Stimulated activated memory B cell treated with anti-CD40 and anti-IgM and Interleukin-4, amounts not matched to agents 10 μg/mL and 1 μg/mL and 100 μg/mL, for 72 hours (primary cell): ENCODE measurements around the gene DLG5.

Experiments used
- ATAC-seq: fragments of 150-1000 bp; cut with Tn5 transposase; 2 replicates; pipeline ENCODE4 v1.10.0; 2021
- H3K27ac Mint-ChIP-seq: one replicate; pipeline ENCODE4 v1.8.0; 2022; ENCODE audit warnings: mild to moderate bottlenecking, mixed read lengths
- H3K27me3 Mint-ChIP-seq: one replicate; pipeline ENCODE4 v1.8.0; 2022; ENCODE audit warnings: mixed read lengths
- H3K36me3 Mint-ChIP-seq: one replicate; pipeline ENCODE4 v1.8.0; 2022; ENCODE audit warnings: mixed read lengths
- H3K4me1 Mint-ChIP-seq: one replicate; pipeline ENCODE4 v1.8.0; 2022; ENCODE audit warnings: mixed read lengths
- H3K4me3 Mint-ChIP-seq: one replicate; pipeline ENCODE4 v1.8.0; 2022; ENCODE audit warnings: mild to moderate bottlenecking, moderate library complexity, mixed read lengths
- H3K9me3 Mint-ChIP-seq: one replicate; pipeline ENCODE4 v1.8.0; 2022; ENCODE audit warnings: mixed read lengths

DLG5 gene

GRCh38 chr10:77825965-77826364, 100.6 kb downstream of the DLG5 start:
- H3K4me1 Mint-ChIP-seq, result no peaks in the 10 kb centered on the region
- no peaks in the 10 kb centered on the region for H3K9me3 Mint-ChIP-seq
- H3K27me3 Mint-ChIP-seq, result no peaks in the 10 kb centered on the region
- no peak overlapping the region for H3K4me3 Mint-ChIP-seq
- ATAC-seq, result no peak
- H3K27ac Mint-ChIP-seq, result no peak overlapping the region
- no peaks in the 10 kb centered on the region for H3K36me3 Mint-ChIP-seq

- no peaks in the 10 kb centered on the region for H3K36me3 Mint-ChIP-seq
- no peaks in the 10 kb centered on the region for H3K27me3 Mint-ChIP-seq
- no peaks in the 10 kb centered on the region for H3K4me1 Mint-ChIP-seq
- no peaks in the 10 kb centered on the region for H3K9me3 Mint-ChIP-seq
- H3K27ac Mint-ChIP-seq, result no peak overlapping the region
- H3K4me3 Mint-ChIP-seq, result no peak overlapping the region
- ATAC-seq, result no peak
These were observed 101.6 kb downstream of the DLG5 start for GRCh38 chr10:77824908-77825307.

- Mint-ChIP-seq H3K27me3 (no peaks in the 10 kb centered on the region), H3K36me3 (no peaks in the 10 kb centered on the region), H3K4me3 (no peak overlapping the region), H3K27ac (no peak overlapping the region), H3K9me3 (no peaks in the 10 kb centered on the region), H3K4me1 (no peaks in the 10 kb centered on the region)
- ATAC-seq, result no peak
These were observed 102.6 kb downstream of the DLG5 start for GRCh38 chr10:77823811-77824542.

- no peak overlapping the region for H3K27ac Mint-ChIP-seq
- H3K36me3 Mint-ChIP-seq, result no peaks in the 10 kb centered on the region
These were observed 105.0 kb downstream of the DLG5 start for GRCh38 chr10:77821551-77821950.

GRCh38 chr10:77821036-77821435, 105.5 kb downstream of the DLG5 start:
- H3K27me3 Mint-ChIP-seq, result no peaks in the 10 kb centered on the region
- H3K36me3 Mint-ChIP-seq, result no peaks in the 10 kb centered on the region
- H3K9me3 Mint-ChIP-seq, result no peaks in the 10 kb centered on the region
- H3K27ac Mint-ChIP-seq, result no peak overlapping the region
- no peaks in the 10 kb centered on the region for H3K4me1 Mint-ChIP-seq
- H3K4me3 Mint-ChIP-seq, result no peak overlapping the region
- no peak for ATAC-seq

More at GRCh38 chr10:77821551-77821950, 105.0 kb downstream of the DLG5 start:
- ATAC-seq, result no peak
- Mint-ChIP-seq H3K4me3 (no peak overlapping the region), H3K4me1 (no peaks in the 10 kb centered on the region), H3K27me3 (no peaks in the 10 kb centered on the region), H3K9me3 (no peaks in the 10 kb centered on the region)

- Mint-ChIP-seq H3K4me3 (no peak overlapping the region), H3K4me1 (no peaks in the 10 kb centered on the region), H3K27ac (no peak overlapping the region), H3K9me3 (no peaks in the 10 kb centered on the region), H3K27me3 (no peaks in the 10 kb centered on the region), H3K36me3 (no peaks in the 10 kb centered on the region)
- ATAC-seq, result no peak
These were observed 106.2 kb downstream of the DLG5 start for GRCh38 chr10:77820349-77820748.

GRCh38 chr10:77819210-77820112, 107.1 kb downstream of the DLG5 start:
- Mint-ChIP-seq H3K4me1 (no peaks in the 10 kb centered on the region), H3K27me3 (no peaks in the 10 kb centered on the region), H3K27ac (no peak overlapping the region), H3K36me3 (no peaks in the 10 kb centered on the region), H3K9me3 (no peaks in the 10 kb centered on the region), H3K4me3 (no peak overlapping the region)
- no peak for ATAC-seq

GRCh38 chr10:77818378-77818777, 108.2 kb downstream of the DLG5 start:
- no peak overlapping the region for H3K4me3 Mint-ChIP-seq
- ATAC-seq, result no peak
- no peak overlapping the region for H3K27ac Mint-ChIP-seq
- no peaks in the 10 kb centered on the region for H3K27me3 Mint-ChIP-seq
- H3K9me3 Mint-ChIP-seq, result no peaks in the 10 kb centered on the region
- H3K4me1 Mint-ChIP-seq, result no peaks in the 10 kb centered on the region
- H3K36me3 Mint-ChIP-seq, result no peaks in the 10 kb centered on the region

GRCh38 chr10:77817541-77817940, 109.0 kb downstream of the DLG5 start:
- no peak for ATAC-seq
- no peaks in the 10 kb centered on the region for H3K27me3 Mint-ChIP-seq
- no peak overlapping the region for H3K27ac Mint-ChIP-seq
- H3K9me3 Mint-ChIP-seq, result no peaks in the 10 kb centered on the region
- H3K36me3 Mint-ChIP-seq, result no peaks in the 10 kb centered on the region
- H3K4me1 Mint-ChIP-seq, result no peaks in the 10 kb centered on the region
- no peak overlapping the region for H3K4me3 Mint-ChIP-seq

- no peak overlapping the region for H3K27ac Mint-ChIP-seq
- no peaks in the 10 kb centered on the region for H3K4me1 Mint-ChIP-seq
- no peak for ATAC-seq
- no peak overlapping the region for H3K4me3 Mint-ChIP-seq
- H3K9me3 Mint-ChIP-seq, result no peaks in the 10 kb centered on the region
- no peaks in the 10 kb centered on the region for H3K27me3 Mint-ChIP-seq
- H3K36me3 Mint-ChIP-seq, result no peaks in the 10 kb centered on the region
These were observed 110.2 kb downstream of the DLG5 start for GRCh38 chr10:77816311-77816710.

- no peaks in the 10 kb centered on the region for H3K36me3 Mint-ChIP-seq
These were observed 113.8 kb downstream of the DLG5 start for GRCh38 chr10:77812741-77813140.

GRCh38 chr10:77811831-77812430, 114.6 kb downstream of the DLG5 start:
- Mint-ChIP-seq H3K9me3 (no peaks in the 10 kb centered on the region), H3K27me3 (no peaks in the 10 kb centered on the region), H3K4me3 (no peak overlapping the region), H3K36me3 (no peaks in the 10 kb centered on the region), H3K27ac (no peak overlapping the region), H3K4me1 (no peaks in the 10 kb centered on the region)
- no peak for ATAC-seq

More at GRCh38 chr10:77812741-77813140, 113.8 kb downstream of the DLG5 start:
- no peaks in the 10 kb centered on the region for H3K4me1 Mint-ChIP-seq
- no peak for ATAC-seq
- no peak overlapping the region for H3K27ac Mint-ChIP-seq
- no peak overlapping the region for H3K4me3 Mint-ChIP-seq
- H3K27me3 Mint-ChIP-seq, result no peaks in the 10 kb centered on the region
- H3K9me3 Mint-ChIP-seq, result no peaks in the 10 kb centered on the region

GRCh38 chr10:77810446-77811335, 115.9 kb downstream of the DLG5 start:
- Mint-ChIP-seq H3K4me3 (no peak overlapping the region), H3K27me3 (no peaks in the 10 kb centered on the region), H3K4me1 (no peaks in the 10 kb centered on the region), H3K27ac (no peak overlapping the region), H3K36me3 (no peaks in the 10 kb centered on the region), H3K9me3 (no peaks in the 10 kb centered on the region)
- ATAC-seq, result no peak

- Mint-ChIP-seq H3K27ac (no peak overlapping the region), H3K4me3 (no peak overlapping the region), H3K9me3 (no peaks in the 10 kb centered on the region), H3K27me3 (no peaks in the 10 kb centered on the region), H3K4me1 (no peaks in the 10 kb centered on the region), H3K36me3 (no peaks in the 10 kb centered on the region)
- ATAC-seq, result no peak
These were observed 117.2 kb downstream of the DLG5 start for GRCh38 chr10:77809336-77809735.

- no peaks in the 10 kb centered on the region for H3K36me3 Mint-ChIP-seq
These were observed 118.8 kb downstream of the DLG5 start for GRCh38 chr10:77807706-77808105.

More at GRCh38 chr10:77807706-77808105, 118.8 kb downstream of the DLG5 start:
- Mint-ChIP-seq H3K4me1 (no peaks in the 10 kb centered on the region), H3K27me3 (no peaks in the 10 kb centered on the region), H3K9me3 (no peaks in the 10 kb centered on the region), H3K27ac (no peak overlapping the region), H3K4me3 (no peak overlapping the region)
- ATAC-seq, result no peak
